Transverse colon (tissue), 4 donors: ENCODE measurements around the gene DPY19L3. TPM values are rescaled to one million over a fixed set of nuclear protein-coding genes. Genes with fewer than 3 reads are reported as not detected.
"Not testable (repeated sequence)": the region's sequence is repeated elsewhere in the genome, so short reads cannot be mapped to it uniquely, and the experiment has no call there.

ENCODE experiments used
- DNase-seq: peaks from one replicate; pipeline ENCODE4 v3.0.0-alpha.2; 2019
- H3K27ac ChIP-seq, 4 donors: fragments of 200-600 bp; sonication (generic); 2 replicates each; pipeline ENCODE4 v1.5.1; 2016 to 2018; ENCODE audit warnings: inconsistent platforms in 4 of 4
- H3K27me3 ChIP-seq: fragments of 200-600 bp; sonication (generic); 2 replicates; pipeline ENCODE4 v1.5.1; 2017; ENCODE audit warnings: inconsistent platforms
- H3K36me3 ChIP-seq, 4 donors: fragments of 200-600 bp; sonication (generic); 2 replicates each; pipeline ENCODE4 v1.5.1; 2017 to 2019; ENCODE audit warnings: inconsistent platforms in 4 of 4
- H3K4me1 ChIP-seq, 4 donors: fragments of 200-600 bp; sonication (generic); 2 replicates each; pipeline ENCODE4 v1.5.1; 2017 to 2020; ENCODE audit warnings: inconsistent platforms in 4 of 4
- H3K4me3 ChIP-seq, 4 donors: fragments of 200-600 bp; sonication (generic); 1 replicate in 1 of 4; 2 replicates in 3 of 4; pipeline versions ENCODE4 v1.5.1 to v1.6.1; 2017 to 2019; ENCODE audit warnings: inconsistent platforms in 4 of 4
- H3K9me3 ChIP-seq, 2 donors: fragments of 200-600 bp; sonication (generic); 2 replicates each; pipeline ENCODE4 v1.5.1; 2017 to 2019; ENCODE audit warnings: inconsistent platforms in 2 of 2
- EP300 ChIP-seq: sonication (generic); formaldehyde crosslinking; IDR thresholded peaks from one replicate; pipeline ENCODE4 v1.6.1; 2017; ENCODE audit warnings: antibody characterized with exemption, low read depth
- POLR2A ChIP-seq: fragments of 450-650 bp; IDR thresholded peaks from one replicate; pipeline ENCODE4 v1.6.1; 2016; ENCODE audit warnings: antibody characterized with exemption, mild to moderate bottlenecking, moderate library complexity
- POLR2AphosphoS5 ChIP-seq, 3 donors: sonication (generic); formaldehyde crosslinking; IDR thresholded peaks; one replicate each; pipeline ENCODE4 v1.6.1; 2016; ENCODE audit warnings: antibody characterized with exemption in 3 of 3
- WGBS, 2 donors: methylation state at CpG; one replicate each; pipeline ENCODE4 v1.1.5; 2018; ENCODE audit warnings: low coverage in 1 of 2; 5-methylcytosine and 5-hydroxymethylcytosine counted together
- in situ Hi-C, 4 donors: fragments of 200-750 bp; cut with MboI; loops; one replicate each; pipeline versions ENCODE4 v1.15.0 to v1.15.1; 2017; ENCODE audit warnings: low sequenced_read_pairs in 3 of 4, low pct_ligation_motif_present in 1 of 4, low pct_unique_long_range_greater_than_20kb in 1 of 4
- intact Hi-C: fragments of 100-400 bp; cut with DNase I; formaldehyde crosslinking; loops from one replicate; pipeline ENCODE4 v1.15.1; 2023; ENCODE audit warnings: low total_unique reads
- total RNA-seq, 4 donors: library from RNA; depleted of rRNA; stranded (reverse); fragments of >200 nt; gene quantifications; one replicate each; pipeline ENCODE4 v1.1.0, GENCODE V29; 2016
- TF ChIP-seq, protein P1 (sequence below), 5 experiments: fragments of 200-600 bp in 3 of 5; fragments of 450-650 bp in 2 of 5; sonication (generic) in 3 of 5; IDR thresholded peaks; 1 replicate in 2 of 5; 2 replicates in 3 of 5; pipeline ENCODE4 v1.5.1; 2016 to 2017; ENCODE audit warnings: antibody characterized with exemption in 5 of 5, inconsistent platforms in 3 of 5, mild to moderate bottlenecking in 2 of 5, moderate library complexity in 1 of 5

DPY19L3 gene
- total RNA-seq, 4 donors from 2014 or later = 15.6 to 48.6 (median 20.2) TPM

DNA sequence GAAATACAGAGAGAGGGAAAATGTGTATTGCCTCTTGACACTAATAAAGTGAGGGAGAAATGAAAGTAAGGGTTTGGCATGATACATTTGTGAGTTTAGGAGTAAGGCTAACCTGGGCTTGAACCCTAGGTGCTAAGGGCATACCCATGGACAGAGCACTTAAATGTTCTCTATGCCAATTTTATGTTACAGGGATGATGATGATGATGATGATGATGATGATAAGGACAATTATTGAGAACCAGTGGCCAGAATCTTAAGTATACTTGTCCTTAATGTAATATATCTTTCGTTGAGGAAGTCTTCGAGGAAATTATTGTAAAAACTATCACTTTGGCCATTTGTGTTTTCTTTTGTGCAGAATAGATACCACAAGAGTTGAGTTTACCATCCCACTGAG lies 33.2 kb downstream of the DPY19L3 start:
- WGBS, 2 donors = 88 to 95% methylated on average over 2 of the region's 2 CpGs

DNA sequence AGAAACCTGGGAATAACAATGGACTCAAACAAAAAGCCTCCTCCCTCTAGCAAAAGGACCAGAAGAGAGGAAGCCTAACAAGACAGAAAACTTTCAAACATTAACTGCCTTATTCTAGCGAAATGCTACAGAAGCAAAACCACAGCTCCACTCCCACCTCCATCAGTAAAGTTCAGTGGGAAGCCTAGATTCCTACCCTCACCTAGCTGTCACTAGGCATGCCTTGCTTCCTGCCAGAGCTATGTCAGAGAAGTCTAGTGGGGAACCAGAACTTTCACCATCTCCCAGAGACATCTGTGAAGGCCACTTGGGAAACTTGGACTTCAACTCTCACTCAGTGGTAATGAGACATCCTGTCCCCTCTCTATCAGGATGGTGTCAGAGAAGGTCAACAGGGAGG lies 37.1 kb downstream of the DPY19L3 start:
- WGBS, 2 donors = 97% methylated on average over 1 of the region's 1 CpG; no CpG with 5 or more reads in 1 of the 2 donors

More for the DNA sequence above, 33.2 kb downstream of the DPY19L3 start:
- Histone ChIP-seq H3K4me3 (no peak overlapping the region), H3K9me3 (no peaks in the 10 kb centered on the region), H3K27me3 (no peaks in the 10 kb centered on the region), H3K27ac (no peak overlapping the region), H3K4me1 (no peaks in the 10 kb centered on the region), H3K36me3 (peaks cover 0 to 6% (median 0%) of the 10 kb centered on the region in 4 donors)
- TF ChIP-seq EP300 (no peak), POLR2A (no peak), POLR2AphosphoS5 (IDR thresholded peaks at IDR 0.05) (no peak)
- TF ChIP-seq, protein P1, sequence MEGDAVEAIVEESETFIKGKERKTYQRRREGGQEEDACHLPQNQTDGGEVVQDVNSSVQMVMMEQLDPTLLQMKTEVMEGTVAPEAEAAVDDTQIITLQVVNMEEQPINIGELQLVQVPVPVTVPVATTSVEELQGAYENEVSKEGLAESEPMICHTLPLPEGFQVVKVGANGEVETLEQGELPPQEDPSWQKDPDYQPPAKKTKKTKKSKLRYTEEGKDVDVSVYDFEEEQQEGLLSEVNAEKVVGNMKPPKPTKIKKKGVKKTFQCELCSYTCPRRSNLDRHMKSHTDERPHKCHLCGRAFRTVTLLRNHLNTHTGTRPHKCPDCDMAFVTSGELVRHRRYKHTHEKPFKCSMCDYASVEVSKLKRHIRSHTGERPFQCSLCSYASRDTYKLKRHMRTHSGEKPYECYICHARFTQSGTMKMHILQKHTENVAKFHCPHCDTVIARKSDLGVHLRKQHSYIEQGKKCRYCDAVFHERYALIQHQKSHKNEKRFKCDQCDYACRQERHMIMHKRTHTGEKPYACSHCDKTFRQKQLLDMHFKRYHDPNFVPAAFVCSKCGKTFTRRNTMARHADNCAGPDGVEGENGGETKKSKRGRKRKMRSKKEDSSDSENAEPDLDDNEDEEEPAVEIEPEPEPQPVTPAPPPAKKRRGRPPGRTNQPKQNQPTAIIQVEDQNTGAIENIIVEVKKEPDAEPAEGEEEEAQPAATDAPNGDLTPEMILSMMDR (IDR thresholded peaks at IDR 0.05) = no peak
- in situ Hi-C loops = no loop called here
- intact Hi-C loops = no loop called here
- DNase-seq = no peak

DNA sequence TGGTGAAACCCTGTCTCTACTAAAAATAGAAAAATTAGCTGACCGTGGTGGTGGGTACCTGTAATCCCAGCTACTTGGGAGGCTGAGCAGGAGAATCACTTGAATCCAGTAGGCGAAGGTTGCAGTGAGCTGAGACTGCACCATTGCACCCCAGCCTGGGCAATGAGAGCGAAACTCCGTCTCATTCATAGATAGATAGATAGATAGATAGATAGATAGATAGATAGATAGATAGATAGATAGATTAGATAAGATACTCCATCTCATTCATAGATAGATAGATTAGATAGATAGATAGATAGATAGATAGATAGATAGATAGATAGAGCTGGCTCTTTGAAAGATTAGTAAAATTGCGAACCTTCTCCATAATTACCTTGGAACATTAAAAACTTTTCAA lies 42.0 kb downstream of the DPY19L3 start:
- in situ Hi-C loops, H3K4me3 ChIP-seq, H3K9me3 ChIP-seq, H3K27ac ChIP-seq, H3K36me3 ChIP-seq, H3K27me3 ChIP-seq, DNase-seq, H3K4me1 ChIP-seq, intact Hi-C loops: not testable (repeated sequence)
- 93 to 98% methylated on average over 2 to 5 of the region's 5 CpGs for WGBS, 2 donors

More for the DNA sequence above, 37.1 kb downstream of the DPY19L3 start:
- no peak overlapping the region for H3K27ac ChIP-seq
- intact Hi-C loops (no loop called here), in situ Hi-C loops (no loop called here)
- DNase-seq = no peak
- H3K36me3 ChIP-seq = peaks cover 0 to 6% (median 0%) of the 10 kb centered on the region in 4 donors
- H3K9me3 ChIP-seq = no peaks in the 10 kb centered on the region
- H3K27me3 ChIP-seq = no peaks in the 10 kb centered on the region
- no peak overlapping the region for H3K4me3 ChIP-seq
- TF ChIP-seq EP300 (no peak), POLR2A (no peak), POLR2AphosphoS5 (IDR thresholded peaks at IDR 0.05) (no peak)
- TF ChIP-seq, protein P1 (IDR thresholded peaks at IDR 0.05) = no peak
- no peaks in the 10 kb centered on the region for H3K4me1 ChIP-seq

DNA sequence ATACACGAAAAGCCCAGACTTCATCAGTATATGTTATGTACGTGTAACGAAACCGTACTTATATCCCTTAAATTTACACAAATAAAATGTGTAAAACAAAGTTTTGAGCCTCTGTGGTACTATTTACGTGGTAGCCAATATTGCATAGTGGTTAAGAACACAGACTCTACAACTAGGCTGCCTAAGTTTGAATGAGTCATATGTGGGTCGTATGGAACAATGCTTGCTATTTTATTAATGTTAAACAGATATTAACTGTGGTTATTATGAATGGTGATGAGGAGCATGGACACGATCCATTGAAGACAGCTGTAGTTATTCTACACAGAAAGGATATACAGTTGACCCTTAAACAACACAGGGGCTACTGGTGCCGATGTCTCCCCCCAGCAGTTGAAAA lies 42.5 kb downstream of the DPY19L3 start:
- in situ Hi-C loops (no loop called here), intact Hi-C loops (no loop called here)
- Histone ChIP-seq H3K4me1 (no peaks in the 10 kb centered on the region), H3K36me3 (no peaks in the 10 kb centered on the region), H3K27ac (no peak overlapping the region), H3K9me3 (no peaks in the 10 kb centered on the region), H3K27me3 (no peaks in the 10 kb centered on the region), H3K4me3 (no peak overlapping the region)
- TF ChIP-seq, protein P1 (IDR thresholded peaks at IDR 0.05) = no peak
- TF ChIP-seq EP300 (no peak), POLR2AphosphoS5 (IDR thresholded peaks at IDR 0.05) (no peak), POLR2A (no peak)
- no peak for DNase-seq
- 91 to 94% methylated on average over 8 of the region's 8 CpGs for WGBS, 2 donors

DNA sequence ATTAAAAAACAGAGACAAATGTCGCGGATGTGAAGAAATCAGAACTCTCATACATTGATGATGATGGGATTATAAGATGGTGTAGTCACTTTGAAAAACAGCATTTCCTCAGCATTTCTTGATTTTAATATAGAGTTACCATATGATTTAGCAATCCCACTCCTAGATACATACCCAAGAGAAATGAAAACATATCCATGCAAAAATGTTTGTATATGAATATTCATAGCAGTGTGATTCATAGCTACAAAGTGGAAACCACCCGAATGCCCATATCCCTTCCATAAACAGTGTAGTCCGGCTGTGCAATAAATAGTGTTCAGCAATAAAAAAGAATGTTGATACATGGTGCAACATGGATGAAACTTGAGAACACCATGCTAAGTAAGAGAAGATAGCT lies 44.6 kb downstream of the DPY19L3 start:
- Histone ChIP-seq H3K4me1 (no peaks in the 10 kb centered on the region), H3K9me3 (no peaks in the 10 kb centered on the region), H3K27ac (no peak overlapping the region), H3K36me3 (no peaks in the 10 kb centered on the region), H3K4me3 (no peak overlapping the region), H3K27me3 (no peaks in the 10 kb centered on the region)
- TF ChIP-seq, protein P1 (IDR thresholded peaks at IDR 0.05) = no peak
- no peak for TF ChIP-seq POLR2AphosphoS5 (IDR thresholded peaks at IDR 0.05)
- no peak for TF ChIP-seq EP300
- TF ChIP-seq POLR2A = no peak
- DNase-seq = no peak
- intact Hi-C loops = loop anchor here (10.0 kb wide), 1 partner anchor 135 kb away; no protein-coding TSS in a partner anchor
- 69 to 70% methylated on average over 4 of the region's 4 CpGs for WGBS, 2 donors
- in situ Hi-C loops = no loop called here
